GM23338 (cell line): Measurements from ENCODE around the gene RELN. TPM values are rescaled to one million over a fixed set of nuclear protein-coding genes. Genes with fewer than 3 reads are reported as not detected.

Experiments used
- ATAC-seq: fragments of 200-7000 bp; cut with Tn5 transposase; 3 replicates; pipeline ENCODE4 v1.9.1; 2020
- DNase-seq: peaks from one replicate; pipeline ENCODE4 v3.0.0-alpha.2; 2015; ENCODE audit warnings: low spot score
- H2AFZ ChIP-seq: fragments of 200-600 bp; sonication (generic); 2 replicates; pipeline ENCODE4 v1.8.0; 2016; ENCODE audit warnings: antibody characterized with exemption, mild to moderate bottlenecking, moderate library complexity
- H3F3A ChIP-seq: fragments of 200-600 bp; sonication (generic); replicated peaks from 2 replicates; pipeline ENCODE4 v1.8.0; 2017; ENCODE audit warnings: antibody characterized with exemption, mixed run types, low read depth
- H3K27ac ChIP-seq: fragments of 200-600 bp; sonication (generic); 2 replicates; pipeline ENCODE4 v1.6.1; 2016; ENCODE audit warnings: low read depth
- H3K27me3 ChIP-seq: fragments of 200-600 bp; sonication (generic); 2 replicates; pipeline ENCODE4 v1.8.0; 2016; ENCODE audit warnings: mild to moderate bottlenecking, mixed run types, moderate library complexity; ENCODE audit not compliant: insufficient read depth
- H3K36me3 ChIP-seq: fragments of 200-600 bp; sonication (generic); 2 replicates; pipeline ENCODE4 v1.8.0; 2016; ENCODE audit warnings: mild to moderate bottlenecking; ENCODE audit not compliant: insufficient read depth
- H3K4me1 ChIP-seq: fragments of 200-600 bp; sonication (generic); 2 replicates; pipeline ENCODE4 v1.8.0; 2016; ENCODE audit warnings: mild to moderate bottlenecking, moderate library complexity; ENCODE audit not compliant: insufficient read depth
- H3K4me2 ChIP-seq: fragments of 200-600 bp; sonication (generic); 2 replicates; pipeline ENCODE4 v1.7.1; 2017; ENCODE audit warnings: mixed run types
- H3K4me3 ChIP-seq: fragments of 200-600 bp; sonication (generic); 2 replicates; pipeline ENCODE4 v1.6.1; 2016; ENCODE audit warnings: mixed run types
- H3K79me2 ChIP-seq: fragments of 200-600 bp; sonication (generic); replicated peaks from 2 replicates; pipeline ENCODE4 v1.8.0; 2017; ENCODE audit warnings: mild to moderate bottlenecking; ENCODE audit not compliant: insufficient read depth
- H3K9me2 ChIP-seq: fragments of 200-600 bp; sonication (generic); 2 replicates; pipeline ENCODE4 v1.8.0; 2017; ENCODE audit not compliant: insufficient read depth
- H4K20me1 ChIP-seq: fragments of 200-600 bp; sonication (generic); replicated peaks from 2 replicates; pipeline ENCODE4 v1.8.0; 2017; ENCODE audit warnings: mild to moderate bottlenecking; ENCODE audit not compliant: insufficient read depth
- H3K27ac Mint-ChIP-seq: 2 replicates; pipeline ENCODE4 v1.8.0; 2020; ENCODE audit warnings: inconsistent platforms, mild to moderate bottlenecking, moderate library complexity, mixed read lengths
- H3K27me3 Mint-ChIP-seq: 3 replicates; pipeline ENCODE4 v1.8.0; 2022; ENCODE audit warnings: low read depth, mild to moderate bottlenecking, moderate library complexity, mixed read lengths, inconsistent platforms; ENCODE audit not compliant: insufficient read depth, poor library complexity
- H3K36me3 Mint-ChIP-seq: 3 replicates; pipeline ENCODE4 v1.8.0; 2021; ENCODE audit warnings: low read depth, mild to moderate bottlenecking, inconsistent platforms, moderate library complexity, mixed read lengths
- H3K4me1 Mint-ChIP-seq: 3 replicates; pipeline ENCODE4 v1.8.0; 2020; ENCODE audit warnings: mild to moderate bottlenecking, inconsistent platforms, mixed read lengths
- H3K4me3 Mint-ChIP-seq: 3 replicates; pipeline ENCODE4 v1.8.0; 2021; ENCODE audit warnings: moderate library complexity, mild to moderate bottlenecking, inconsistent platforms, mixed read lengths
- H3K9me3 Mint-ChIP-seq: 3 replicates; pipeline ENCODE4 v1.8.0; 2020; ENCODE audit warnings: moderate library complexity, mild to moderate bottlenecking, inconsistent platforms, mixed read lengths
- CREB1 ChIP-seq: fragments of 250-450 bp; sonication (Bioruptor Pico); IDR thresholded peaks from 2 replicates; pipeline ENCODE4 v1.5.0; 2020; ENCODE audit warnings: low read depth, mild to moderate bottlenecking, moderate library complexity
- CTCF ChIP-seq, 2 experiments: fragments of 200-600 bp in 1 of 2; sonication (generic) in 1 of 2; conservative IDR thresholded peaks; 2 replicates each; pipeline versions ENCODE4 v1.5.1 to v1.6.1; 2016 to 2017; ENCODE audit warnings: antibody characterized with exemption in 2 of 2, low read depth in 2 of 2, mild to moderate bottlenecking in 2 of 2, moderate library complexity in 1 of 2
- ETS1 ChIP-seq: IDR thresholded peaks from 2 replicates; pipeline ENCODE4 v1.6.1; 2016; ENCODE audit warnings: antibody characterized with exemption
- EZH2 ChIP-seq: fragments of 200-600 bp; sonication (generic); IDR thresholded peaks from one replicate; pipeline ENCODE4 v1.8.0; 2017; ENCODE audit warnings: antibody characterized with exemption, mild to moderate bottlenecking, low read depth; ENCODE audit not compliant: unreplicated experiment
- EZH2phosphoT487 ChIP-seq: fragments of 200-600 bp; sonication (generic); IDR thresholded peaks from one replicate; pipeline ENCODE4 v1.8.1; 2018; ENCODE audit warnings: antibody characterized with exemption; ENCODE audit not compliant: unreplicated experiment
- JUNB ChIP-seq: IDR thresholded peaks from one replicate; pipeline ENCODE4 v1.6.1; 2016; ENCODE audit warnings: antibody characterized with exemption; ENCODE audit not compliant: unreplicated experiment
- POLR2AphosphoS5 ChIP-seq: IDR thresholded peaks from 2 replicates; pipeline ENCODE4 v1.6.1; 2016; ENCODE audit warnings: antibody characterized with exemption, low read depth
- REST ChIP-seq: IDR thresholded peaks from one replicate; pipeline ENCODE4 v1.6.1; 2018; ENCODE audit warnings: antibody characterized with exemption; ENCODE audit not compliant: unreplicated experiment
- STAT1 ChIP-seq: IDR thresholded peaks from one replicate; pipeline ENCODE4 v1.6.1; 2016; ENCODE audit warnings: antibody characterized with exemption; ENCODE audit not compliant: unreplicated experiment
- ZNF114 ChIP-seq: fragments of 250-450 bp; sonication (Bioruptor Pico); IDR thresholded peaks from 2 replicates; pipeline ENCODE4 v1.5.0; 2020; ENCODE audit warnings: mild to moderate bottlenecking, moderate library complexity
- ZNF331 ChIP-seq: fragments of 250-450 bp; sonication (Bioruptor Pico); IDR thresholded peaks from 2 replicates; pipeline ENCODE4 v1.5.0; 2020; ENCODE audit warnings: low read depth, mild to moderate bottlenecking, moderate library complexity
- ZNF462 ChIP-seq: fragments of 250-450 bp; sonication (Bioruptor Pico); IDR thresholded peaks from 2 replicates; pipeline ENCODE4 v1.5.0; 2020; ENCODE audit warnings: mild to moderate bottlenecking, moderate library complexity
- polyA plus RNA-seq: library from polyadenylated mRNA; unstranded; fragments of >200 nt; fragmentation: Nextera tagmentation; extraction: Ambion mirVana; gene quantifications from 2 replicates; pipeline ENCODE4 v1.2.1, GENCODE V29; 2016
- total RNA-seq: library from RNA; depleted of rRNA; stranded (reverse); fragments of >200 nt; shearing (Covaris generic); gene quantifications from 2 replicates; pipeline ENCODE4 v1.2.3, GENCODE V29; 2014

Gene RELN
- total and polyA plus RNA-seq, 2 experiments from 2014 or later = 0.10 to 0.76 TPM

- Mint-ChIP-seq H3K4me3 (no peak overlapping the region), H3K9me3 (no peaks in the 10 kb centered on the region), H3K27me3 (no peaks in the 10 kb centered on the region), H3K4me1 (no peaks in the 10 kb centered on the region), H3K27ac (no peak overlapping the region), H3K36me3 (no peaks in the 10 kb centered on the region)
- DNase-seq (no peak), ATAC-seq (no peak)
- TF ChIP-seq POLR2AphosphoS5 = no peak
- TF ChIP-seq EZH2phosphoT487 = no peak
- no peak for TF ChIP-seq STAT1
- no peak for TF ChIP-seq JUNB
- TF ChIP-seq EZH2 = no peak
- TF ChIP-seq REST = no peak
- TF ChIP-seq ETS1 = no peak
- no peak for TF ChIP-seq ZNF331 (CRISPR knock-in tag)
- TF ChIP-seq CTCF (conservative IDR thresholded peaks at IDR 0.05; ENCODE audit: low read depth in 2 of 2) = no peak
- no peak for TF ChIP-seq ZNF114
- TF ChIP-seq ZNF462 (CRISPR knock-in tag) = no peak
- no peak for TF ChIP-seq CREB1 (CRISPR knock-in tag)
- Histone ChIP-seq H4K20me1 (no peaks in the 10 kb centered on the region), H3K79me2 (no peaks in the 10 kb centered on the region), H3K4me3 (no peak overlapping the region), H3K9me2 (no peaks in the 10 kb centered on the region), H3K4me2 (no peak overlapping the region), H3F3A (no peaks in the 10 kb centered on the region), H3K36me3 (no peaks in the 10 kb centered on the region), H3K4me1 (no peaks in the 10 kb centered on the region), H3K27ac (no peak overlapping the region), H3K27me3 (no peaks in the 10 kb centered on the region), H2AFZ (no peak overlapping the region)
Measured at GRCh38 chr7:103549786-103550185, 439.7 kb downstream of the RELN start.
